Inferior parietal cortex (tissue), 1 donor: ENCODE results near the gene AKR7A3.
"Not testable (repeated sequence)": the region's sequence is repeated elsewhere in the genome, so short reads cannot be mapped to it uniquely, and the experiment has no call there.

Experiments used
- DNase-seq: peaks from one replicate; pipeline ENCODE4 v3.0.0-alpha.2; 2016; ENCODE audit errors: extremely low spot score

Gene AKR7A3

DNA sequence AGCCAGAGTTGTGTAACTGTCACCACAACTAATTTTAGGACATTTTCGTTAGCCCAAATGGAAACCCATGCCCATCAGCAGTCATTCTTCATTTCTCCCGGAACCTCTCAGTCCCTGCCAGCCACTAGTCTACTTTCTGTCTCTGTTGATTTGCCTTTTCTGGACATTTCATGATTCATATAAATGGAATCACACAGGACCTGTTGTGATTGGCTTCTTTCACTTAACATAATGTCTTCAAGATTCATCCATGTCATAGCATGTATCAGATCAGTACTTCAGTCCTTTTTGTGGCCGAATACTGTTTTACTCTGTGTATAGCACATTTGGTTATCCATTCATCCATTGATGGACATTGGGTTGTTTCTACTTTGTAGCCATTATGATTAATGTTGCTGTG lies 30.6 kb upstream of the AKR7A3 start:
- DNase-seq: no peak

DNA sequence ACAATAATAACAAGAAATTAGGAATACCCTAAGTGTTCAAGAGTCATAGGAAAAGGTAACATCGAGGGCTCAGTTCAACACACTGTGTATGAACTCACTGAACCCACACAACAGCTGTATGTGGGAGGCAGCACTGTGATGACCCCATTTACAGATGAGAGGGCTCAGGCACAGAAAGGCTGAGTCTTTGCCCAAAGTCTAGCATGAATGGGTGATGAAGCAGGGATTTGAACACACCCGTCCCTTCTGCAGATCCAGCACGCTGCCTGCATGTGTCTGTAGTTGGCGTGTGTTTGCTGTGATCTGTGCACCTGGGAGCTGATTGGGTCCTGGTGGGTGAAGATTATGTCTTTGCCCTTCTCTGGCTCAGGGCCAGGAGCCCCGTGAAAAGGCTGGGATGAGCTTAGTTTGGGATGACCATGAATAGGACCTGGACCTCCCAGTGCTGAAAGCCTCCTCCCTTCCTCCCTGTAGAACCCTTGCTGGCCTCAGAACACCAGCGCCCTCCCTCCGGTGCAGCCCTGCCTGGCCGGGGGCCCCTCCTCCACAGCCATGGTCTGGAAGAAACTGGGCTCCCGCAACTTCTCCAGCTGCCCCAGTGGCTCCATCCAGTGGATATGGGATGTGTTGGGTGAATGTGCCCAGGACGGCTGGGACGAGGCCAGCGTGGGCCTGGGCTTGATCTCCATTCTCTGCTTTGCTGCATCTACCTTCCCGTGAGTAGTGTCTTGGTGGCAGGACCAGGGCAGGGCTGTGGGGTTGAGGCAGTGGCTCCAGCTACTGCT lies 28.7 kb upstream of the AKR7A3 start:
- DNase-seq: no peak

DNA sequence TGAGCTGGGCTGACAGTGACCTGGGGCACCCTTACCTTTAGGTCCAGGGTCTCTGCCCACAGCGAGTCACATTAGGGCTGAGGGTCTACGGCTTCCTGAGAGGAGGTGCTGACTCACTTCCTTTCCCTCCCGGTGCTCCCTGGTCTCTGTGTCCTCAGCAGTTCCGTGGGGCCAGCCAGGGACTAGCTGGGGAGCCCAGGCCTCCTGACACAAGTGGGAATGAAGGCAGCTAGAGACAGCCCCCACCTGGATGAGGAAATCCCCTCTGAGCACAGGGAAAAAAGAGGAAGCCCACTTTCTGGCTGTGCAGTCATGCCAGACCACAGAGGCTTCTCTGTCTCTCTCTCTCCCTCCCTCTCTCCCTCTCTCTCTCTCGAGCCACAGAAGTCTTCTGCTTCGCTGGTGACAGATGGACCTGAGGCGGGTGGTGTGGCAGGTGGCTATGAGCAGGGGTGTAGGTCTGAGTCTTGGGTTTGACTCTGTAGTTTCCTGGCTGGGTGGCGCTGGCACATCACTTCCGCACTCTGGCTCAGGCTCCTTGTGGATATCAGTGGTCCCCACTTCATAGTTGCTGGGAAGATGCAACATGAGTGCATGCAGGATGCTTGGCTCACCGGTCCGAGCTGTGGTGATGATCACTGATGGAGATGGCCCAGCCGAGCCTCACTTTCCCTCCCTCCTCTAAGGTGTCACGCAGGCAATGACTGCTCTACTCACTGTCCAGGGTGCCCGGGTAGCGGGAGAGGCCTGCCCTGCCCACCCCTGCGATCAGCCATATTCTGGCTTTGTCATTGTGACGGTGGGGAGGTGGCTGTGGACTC lies 27.0 kb upstream of the AKR7A3 start:
- DNase-seq: no peak

DNA sequence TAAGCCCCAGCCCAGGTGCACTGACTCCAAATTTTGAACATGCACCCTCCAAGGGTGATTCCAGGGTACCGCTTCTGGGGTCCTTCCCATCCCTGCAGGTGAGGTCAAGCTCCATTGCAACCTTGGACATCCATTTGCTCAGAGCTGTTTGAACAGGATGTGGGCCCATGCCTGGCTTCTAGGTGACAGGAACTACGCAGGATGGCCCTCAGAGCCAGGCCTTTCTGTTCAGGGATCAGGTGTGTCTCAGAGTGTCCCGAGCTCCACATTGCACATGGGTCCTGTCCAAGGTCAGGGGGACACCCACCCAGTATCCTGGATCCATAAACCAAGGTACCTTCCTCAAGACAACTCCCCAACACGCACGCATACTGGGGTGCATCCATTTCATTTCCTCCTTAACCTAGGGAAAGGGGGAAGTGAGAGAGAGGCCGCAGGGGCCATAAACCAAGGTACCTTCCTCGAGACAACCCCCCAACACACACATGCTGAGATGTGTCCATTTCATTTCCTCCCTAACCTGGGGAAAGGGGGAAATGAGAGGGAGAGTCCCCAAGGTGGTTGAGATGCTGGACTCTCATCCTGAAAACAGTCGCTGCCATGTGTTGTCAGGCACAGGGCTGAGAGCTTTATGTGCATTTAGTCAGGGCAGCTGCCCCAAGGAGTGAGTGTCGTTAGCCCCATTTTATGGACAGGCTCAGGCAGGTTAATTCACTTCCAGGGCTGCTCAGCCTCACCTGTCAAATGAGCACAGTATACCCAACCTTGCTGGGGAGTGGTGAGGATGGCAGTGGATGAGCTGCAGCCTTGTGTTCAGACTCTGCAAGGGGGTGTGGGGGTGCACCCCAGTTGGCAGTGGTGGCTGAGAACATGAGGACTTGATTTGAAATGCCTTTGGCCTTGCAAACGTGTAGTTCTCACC lies 25.7 kb upstream of the AKR7A3 start:
- DNase-seq: no peak

DNA sequence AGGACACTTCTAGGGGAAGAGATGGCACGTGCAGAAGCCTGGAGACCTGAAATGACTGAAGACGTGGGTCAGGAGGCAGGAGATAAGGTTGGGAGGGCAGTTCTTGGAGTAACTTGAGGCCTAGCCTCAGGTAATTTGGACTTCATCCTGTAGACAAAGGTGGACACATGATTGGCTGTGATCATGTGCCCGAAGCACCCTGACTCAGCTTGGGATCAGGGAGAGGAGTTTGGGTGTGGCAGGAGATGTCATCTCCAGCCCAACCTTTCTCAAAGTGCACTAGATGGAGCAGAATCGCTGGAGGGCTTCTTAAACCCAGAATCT lies 25.0 kb upstream of the AKR7A3 start:
- DNase-seq: no peak

DNA sequence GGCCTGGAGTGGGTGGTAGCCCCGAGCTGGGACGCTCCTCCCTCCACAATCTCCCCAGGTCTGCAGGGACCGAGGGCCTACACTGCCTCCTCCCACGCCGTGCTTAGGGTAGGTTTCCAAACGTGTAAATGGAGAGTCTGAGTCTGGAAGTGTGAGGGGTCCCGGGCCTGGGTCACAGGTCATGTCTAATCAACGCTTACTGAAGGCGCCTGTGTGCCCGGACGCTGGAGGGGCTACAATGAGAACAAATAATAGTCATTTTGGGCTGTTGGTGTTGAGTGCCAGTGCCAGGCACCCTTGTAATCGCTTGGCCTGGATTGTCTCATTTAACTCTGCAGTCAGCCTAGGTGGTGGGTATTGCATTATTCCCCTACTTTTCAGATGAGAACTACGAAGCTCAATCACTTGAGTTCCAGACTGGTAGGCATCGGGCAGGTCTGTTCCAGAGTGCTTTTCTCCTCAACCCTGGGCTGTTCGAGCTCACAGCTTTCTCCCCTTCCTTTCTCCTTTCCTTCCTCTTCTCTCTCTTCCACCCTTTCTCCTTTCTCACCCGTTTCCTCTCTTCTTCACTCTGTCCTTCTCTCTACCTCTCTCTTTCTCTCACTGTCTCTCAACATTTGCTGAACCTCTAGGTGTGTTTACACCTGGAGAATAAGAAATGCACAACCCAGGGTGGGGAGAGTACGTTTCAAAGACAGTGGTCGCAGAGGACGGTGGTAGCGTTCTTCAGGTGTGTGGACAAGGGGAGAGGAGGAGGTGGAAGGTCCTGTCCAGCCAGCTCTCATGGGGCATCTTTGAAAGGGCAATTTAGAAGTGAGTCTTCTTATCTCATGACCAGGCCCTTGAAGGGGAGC lies 24.4 kb upstream of the AKR7A3 start:
- DNase-seq: no peak

DNA sequence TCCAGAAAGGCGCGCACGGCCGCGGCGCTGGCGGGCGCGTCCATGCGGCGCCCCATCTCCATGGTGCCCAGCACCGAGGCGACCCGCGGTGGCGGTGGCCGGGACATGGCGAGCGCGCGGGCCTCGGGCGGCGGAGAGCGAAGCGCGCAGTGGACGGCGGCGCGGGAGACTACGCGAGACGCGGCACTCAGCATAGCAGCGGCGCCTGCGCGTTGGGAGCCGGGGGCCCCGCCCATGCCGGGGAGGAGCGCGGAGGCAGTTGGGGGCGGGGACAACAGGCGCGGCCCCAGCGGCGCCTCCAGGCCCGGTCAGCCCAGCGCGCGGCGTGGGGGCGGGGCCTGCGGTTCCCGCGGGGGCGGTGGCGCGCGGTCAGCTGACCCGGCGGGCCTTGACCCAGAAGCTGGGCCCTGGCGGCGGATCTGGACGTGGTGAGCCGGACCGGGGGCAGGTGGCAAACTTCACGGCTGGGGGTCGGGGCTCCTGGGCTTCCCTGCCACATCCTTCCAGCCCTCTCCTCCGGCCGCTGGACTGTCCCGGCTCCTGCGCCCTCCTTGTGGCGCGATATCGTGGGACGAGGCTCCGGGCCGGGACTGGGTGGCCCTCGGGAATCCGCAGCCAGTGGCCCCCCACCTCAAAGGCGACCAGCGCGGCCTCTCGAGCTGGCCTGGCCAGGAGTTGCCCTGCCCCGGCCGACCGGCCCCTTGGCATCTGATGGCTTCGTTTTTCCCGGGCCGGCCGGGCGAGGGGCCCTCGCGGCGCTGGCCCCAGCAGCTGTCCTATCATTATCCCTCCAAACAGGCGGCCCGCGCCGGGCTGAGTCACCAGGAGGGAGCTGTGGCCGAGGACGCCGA lies 23.6 kb upstream of the AKR7A3 start, which contains the start of the genes AKR7A2 and SLC66A1:
TSS of gene AKR7A2 (minus strand) at position 214 of the 851 bp plus-strand sequence. CDS start at position 194, 20 bp downstream.
TSS of gene SLC66A1 (plus strand) at position 396 of the 851 bp plus-strand sequence. CDS start 5,352 bp downstream, outside the sequence.
- DNase-seq: peak; percentile 91

DNA sequence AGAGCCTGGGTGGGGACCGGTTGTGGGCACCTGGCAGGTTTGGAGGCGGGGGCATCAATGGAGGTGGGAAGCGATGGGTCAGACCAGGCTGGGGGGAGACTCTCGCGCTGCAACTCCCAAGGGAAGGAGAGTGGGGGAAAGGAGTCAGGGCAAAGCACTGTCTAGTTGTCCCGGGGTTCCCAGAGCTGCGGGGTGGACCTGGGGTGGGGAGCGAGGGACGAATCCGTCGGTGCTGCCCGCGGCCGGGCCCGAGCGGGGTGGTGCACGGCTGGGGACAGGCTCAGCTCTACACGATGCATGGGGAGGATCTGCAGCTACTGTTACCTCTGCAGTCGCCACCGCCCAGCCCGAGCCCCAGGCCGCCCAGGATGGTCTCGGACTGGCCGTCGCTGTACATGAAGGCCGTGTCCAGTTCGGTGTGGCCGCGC lies 22.9 kb upstream of the AKR7A3 start:
- no peak for DNase-seq

DNA sequence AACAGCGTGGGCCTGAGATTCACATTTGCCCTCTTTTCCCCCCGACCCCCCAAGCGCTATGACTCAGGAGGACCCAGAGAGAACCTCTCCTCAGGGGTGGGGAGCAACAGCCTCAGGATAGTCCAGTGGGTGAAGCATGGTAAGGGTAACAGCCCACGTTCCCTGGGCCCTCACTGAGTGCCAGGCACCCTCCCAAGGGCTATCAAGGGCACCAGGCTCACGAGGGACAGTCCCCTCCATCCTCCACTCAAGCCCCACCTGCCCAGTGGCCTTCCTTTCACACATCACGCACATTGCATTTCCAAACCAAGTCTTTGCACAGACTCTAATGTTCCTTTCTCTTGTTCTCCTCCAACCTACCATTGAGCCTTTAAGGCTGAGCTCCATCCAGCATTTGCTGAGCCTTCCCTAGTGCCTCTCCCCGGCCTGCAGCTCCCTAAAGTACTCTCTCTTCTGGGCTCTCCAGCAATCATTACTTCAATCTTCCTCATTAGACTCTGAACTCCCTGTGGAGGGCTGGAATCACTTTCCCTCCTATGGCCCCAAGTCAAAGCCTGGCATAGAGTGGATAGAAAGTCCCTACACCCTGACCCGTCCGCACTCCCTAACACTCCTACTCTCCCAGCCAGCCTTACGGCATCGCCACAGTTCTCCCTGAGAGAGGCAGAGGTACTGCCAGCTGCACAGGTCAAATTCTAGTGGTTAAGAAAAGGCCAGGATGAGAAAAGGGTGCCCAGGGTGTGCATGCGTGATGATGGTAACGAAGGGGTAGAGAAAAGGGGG lies 22.3 kb upstream of the AKR7A3 start:
- no peak for DNase-seq

DNA sequence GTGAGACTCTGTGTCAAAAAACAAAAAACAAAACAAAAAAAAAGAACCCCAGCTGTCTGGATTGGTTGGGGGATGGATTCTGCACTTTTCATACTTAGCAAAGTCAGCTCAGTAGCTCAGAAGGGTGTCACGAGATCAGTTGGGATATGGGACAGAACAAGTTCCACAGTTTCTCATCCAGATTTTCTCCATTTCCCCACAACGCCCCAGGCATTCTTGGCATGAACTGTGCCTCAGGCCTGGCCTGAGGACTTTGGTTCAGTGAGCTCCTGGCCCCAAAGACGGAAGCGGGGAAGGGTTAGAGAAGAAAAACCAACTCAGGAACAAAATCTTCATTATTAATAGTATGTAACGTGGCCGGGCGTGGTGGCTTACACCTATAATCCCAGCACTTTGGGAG lies 21.5 kb upstream of the AKR7A3 start:
- DNase-seq: no peak

DNA sequence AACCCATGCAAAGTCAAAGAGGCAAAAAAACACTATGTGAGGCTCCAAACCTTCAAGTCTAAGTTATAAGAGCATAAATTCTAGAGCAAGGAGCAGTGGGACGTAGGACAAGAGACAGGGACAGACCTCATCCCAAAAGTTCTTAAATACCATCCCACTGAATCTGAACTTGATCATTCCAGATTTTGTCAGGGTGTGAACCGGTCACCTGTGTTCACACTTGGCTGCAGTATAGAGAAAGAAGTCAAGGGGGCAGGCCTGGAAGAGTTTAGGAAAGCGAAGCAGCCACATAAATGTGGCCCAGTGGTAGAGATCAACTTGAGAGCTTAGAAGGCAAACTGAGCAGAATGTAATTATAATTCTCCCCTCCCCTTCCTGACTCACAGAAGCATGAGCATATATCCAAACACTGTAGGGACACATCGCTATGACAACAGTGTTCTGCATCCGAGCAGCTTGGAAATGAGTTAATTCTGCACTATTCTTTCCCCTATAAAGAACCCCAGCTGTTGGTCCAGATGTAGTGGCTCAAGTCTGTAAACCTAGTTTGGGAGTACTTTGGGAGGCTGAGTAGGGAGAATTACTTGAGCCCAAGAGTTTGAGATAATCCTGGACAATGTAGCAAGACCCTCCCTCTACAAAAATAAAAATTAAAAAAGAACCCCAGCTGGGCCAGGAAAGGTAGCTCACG lies 20.7 kb upstream of the AKR7A3 start:
- no peak for DNase-seq

DNA sequence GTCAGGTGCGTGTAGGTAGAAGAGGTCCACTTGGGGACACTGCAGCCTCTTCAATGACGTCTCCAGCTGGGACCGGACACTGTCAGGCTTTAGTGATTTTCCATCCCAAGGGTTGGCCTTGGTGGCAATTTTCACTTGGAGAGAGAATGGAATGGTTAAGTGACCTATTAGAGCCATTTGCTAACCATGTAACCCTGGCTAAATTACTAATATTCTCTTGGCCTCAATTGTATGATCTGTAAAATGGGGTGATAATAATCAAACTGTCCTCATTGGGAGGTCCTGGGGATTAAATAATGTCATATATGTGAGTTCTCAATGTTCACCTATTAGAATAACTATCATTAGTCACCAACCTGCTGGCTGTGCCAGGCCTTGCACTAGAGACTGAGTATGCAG lies 19.9 kb upstream of the AKR7A3 start:
- no peak for DNase-seq

DNA sequence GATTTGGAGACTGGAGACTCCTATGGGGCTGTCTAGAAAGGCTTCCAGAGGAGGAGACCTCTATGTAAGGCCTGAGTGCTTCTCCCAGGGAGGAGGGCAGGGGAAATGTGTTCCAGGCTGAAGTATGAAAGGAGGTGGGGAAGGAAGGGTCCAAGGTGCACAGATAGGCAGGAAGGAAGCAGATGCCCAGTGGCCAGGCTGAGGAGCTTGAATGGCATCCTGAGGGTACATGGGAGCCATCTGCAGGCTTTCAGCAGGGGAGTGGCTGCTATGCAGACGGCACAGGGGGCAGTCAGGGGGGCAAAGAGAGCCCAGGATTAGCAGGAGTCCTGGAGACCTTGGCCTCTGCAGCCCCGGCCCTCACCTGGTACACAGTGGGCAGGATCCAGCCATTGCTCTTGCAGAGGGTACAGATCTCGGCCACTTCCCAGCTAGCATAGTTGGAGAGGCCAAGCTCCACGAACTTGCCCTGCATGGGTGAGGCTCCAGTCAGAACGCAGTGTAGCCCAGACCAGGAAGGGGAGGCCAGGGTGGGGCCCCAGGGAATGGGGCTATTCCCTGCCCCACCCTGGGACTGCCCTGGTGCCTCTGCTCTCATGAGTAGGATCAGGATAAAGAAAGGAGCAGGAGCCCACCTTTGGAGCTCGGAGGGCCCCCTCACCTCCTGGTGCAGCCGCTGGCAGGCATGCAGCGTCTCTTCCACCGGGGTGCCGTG lies 19.4 kb upstream of the AKR7A3 start:
- DNase-seq: no peak

DNA sequence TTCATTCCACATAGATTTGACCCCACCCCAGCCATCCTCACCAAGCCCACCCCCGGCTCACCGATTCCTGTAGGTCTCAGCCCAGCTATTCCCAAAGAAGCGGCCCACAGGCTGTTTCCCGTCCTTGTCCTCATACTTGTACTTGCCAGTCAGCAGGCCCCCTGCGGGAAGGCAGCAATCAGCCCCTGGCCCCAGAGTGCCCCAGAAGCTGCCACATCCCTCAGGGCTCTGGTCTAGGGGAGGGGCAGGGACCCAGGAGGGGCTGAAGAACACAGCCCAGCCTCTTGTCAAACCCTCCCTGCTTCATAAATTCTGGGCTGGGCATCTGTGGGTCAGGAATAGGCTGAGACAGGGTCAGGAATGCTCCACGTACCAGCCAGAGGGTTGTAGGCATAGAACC lies 18.4 kb upstream of the AKR7A3 start:
- no peak for DNase-seq

DNA sequence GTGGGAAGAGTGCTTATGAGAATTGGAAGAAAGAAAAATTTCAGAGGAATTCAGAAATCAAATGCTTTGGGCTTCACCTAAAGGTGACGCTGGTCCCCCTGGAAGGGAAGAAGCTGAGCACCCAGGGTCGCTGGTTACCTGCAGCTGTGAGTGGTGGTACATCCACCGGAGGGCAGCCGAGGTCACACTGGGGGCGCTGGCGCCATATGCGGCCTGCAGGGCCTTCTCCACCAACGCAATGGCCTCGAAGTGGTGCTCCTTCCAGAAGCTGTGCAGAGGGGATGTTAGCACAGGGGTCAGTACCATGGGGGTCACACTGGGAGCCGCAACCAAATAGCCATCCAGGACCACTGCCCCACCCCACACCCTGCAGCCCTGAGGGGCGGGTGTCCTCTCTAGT lies 17.3 kb upstream of the AKR7A3 start:
- DNase-seq: no peak

DNA sequence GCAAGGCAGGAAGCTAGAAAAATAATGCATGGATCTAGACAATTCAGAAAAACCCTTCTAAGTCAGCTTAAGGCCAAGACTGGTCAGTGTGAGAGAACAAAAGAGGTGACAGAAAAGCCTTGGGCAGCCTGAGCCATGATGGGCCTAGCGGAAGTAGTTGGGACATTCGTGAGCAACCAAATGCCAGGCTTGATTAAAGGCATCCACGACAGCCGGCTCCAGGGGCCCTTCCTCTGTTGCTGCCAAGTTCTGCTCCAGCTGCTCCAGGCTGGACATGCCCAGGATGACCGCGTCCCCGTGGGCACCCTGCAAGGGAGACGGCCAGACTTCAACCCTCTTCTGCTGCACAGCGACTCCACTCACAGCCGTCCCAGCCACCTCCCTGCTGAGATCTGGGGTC lies 15.5 kb upstream of the AKR7A3 start:
- not testable (repeated sequence) for DNase-seq

DNA sequence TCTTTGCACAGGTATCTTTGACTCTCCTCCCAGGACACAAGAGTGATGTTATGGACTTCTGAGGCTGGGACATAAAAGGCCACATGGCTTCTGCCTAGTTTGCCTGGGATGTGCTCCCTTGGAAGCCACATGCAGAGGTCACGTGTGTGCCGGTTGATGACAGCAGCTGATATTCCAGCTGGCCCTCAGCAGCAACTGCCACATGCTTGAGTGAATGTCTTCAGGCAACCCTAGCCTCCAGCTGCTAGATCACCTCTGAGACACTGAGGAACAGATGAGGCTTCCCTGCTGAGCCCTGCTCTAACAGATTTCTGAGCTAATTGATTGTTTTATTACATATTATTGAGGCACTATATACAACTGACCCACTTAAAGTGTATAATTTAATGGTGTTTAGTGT lies 11.6 kb upstream of the AKR7A3 start:
- no peak for DNase-seq

DNA sequence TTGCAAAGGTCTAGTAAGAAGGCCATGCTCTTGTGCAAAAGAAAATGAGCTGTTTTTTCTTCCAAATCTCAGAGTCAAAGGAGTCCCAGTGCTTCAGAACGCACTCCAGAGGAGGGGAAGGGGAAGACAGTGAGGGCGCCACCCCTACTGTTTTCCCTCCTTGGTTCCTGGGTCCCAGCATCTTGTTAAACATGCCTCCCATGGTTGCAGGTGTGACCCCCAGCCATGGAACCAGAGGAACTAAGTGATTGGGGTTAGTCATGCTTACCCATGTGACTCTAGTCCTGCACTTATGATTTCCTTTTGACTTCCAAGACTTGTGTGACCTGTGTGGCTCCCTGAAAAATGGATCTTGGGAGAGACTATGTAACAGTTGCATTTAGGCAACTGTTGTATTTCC lies 6.1 kb upstream of the AKR7A3 start:
- no peak for DNase-seq
